ENCODE data around the gene P3H4.

DNA sequence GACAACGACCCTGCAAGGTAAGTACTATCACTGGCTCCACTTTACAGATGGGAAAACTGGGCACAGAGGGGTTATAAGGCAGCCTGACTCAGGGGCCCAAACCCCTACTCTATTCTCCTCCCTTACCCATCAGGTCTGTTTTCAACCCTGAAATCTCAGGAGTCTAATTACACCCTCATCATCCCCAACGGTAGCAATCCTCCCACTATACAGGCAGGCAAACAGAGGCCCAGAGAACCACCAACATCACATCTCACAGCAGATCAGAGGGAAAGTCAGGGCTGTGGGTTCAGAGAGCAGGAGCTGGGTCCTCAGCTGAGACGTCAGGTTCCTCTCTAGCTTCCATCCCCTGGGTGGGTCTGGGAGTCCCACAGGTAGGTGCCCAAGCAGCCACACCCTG, 41.8 kb downstream of the P3H4 start:
- TF ChIP-seq POLR2A (IDR thresholded peaks at IDR 0.05; ENCODE audit: low read depth, low read length) (no peak), TAF1 (IDR thresholded peaks at IDR 0.05; ENCODE audit: low read depth, low read length) (no peak), POU2F2 (IDR thresholded peaks at IDR 0.05; ENCODE audit: low read depth, low read length) (no peak), POLR2AphosphoS5 (IDR thresholded peaks at IDR 0.05; ENCODE audit: low read depth, low read length) (no peak), PAX5 (IDR thresholded peaks at IDR 0.05; ENCODE audit: insufficient read depth, low read length, severe bottlenecking) (no peak)

All from GM12891 (cell line).